OCI-M2 (cell line): ENCODE measurements around the gene ZNF213.
"Not testable (repeated sequence)": the region's sequence is repeated elsewhere in the genome, so short reads cannot be mapped to it uniquely, and the experiment has no call there.

Experiments used
- DNase-seq: peaks from one replicate; lab custom pipeline; 2025; ENCODE audit not compliant: unreplicated experiment; lab: John Stamatoyannopoulos, UW

Gene ZNF213

DNA sequence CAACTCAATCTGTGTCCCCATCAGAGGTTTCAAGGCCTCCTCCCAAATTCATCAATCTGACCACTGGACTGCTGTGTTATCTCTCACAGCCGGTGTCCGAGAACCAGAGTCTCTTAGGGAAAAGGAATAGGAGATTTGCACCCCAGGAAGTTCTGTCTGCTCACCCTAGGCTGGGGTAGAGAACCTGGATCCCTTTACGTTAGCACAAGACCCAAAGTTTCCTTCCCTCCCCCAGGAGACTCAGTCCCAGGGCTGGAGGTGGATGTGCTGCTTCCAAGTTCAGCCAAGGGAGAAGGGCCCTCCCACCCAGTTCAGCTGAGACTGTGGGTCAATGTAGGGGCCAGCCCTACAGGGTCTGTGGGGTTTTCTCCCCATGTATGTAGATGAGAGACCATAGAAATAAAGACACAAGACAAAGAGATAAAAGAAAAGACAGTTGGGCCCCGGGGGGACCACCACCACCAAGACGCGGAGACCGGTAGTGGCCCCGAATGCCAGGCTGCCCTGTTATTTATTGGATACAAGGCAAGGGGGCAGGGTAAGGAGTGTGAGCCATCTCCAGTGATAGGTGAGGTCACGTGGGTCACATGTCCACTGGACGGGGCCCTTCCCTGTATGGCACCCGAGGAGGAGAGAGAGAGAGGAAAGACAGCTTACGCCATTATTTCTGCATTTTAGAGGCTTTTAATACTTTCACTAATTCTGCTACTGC, 30.4 kb downstream of the ZNF213 start:
- DNase-seq, result no peak

DNA sequence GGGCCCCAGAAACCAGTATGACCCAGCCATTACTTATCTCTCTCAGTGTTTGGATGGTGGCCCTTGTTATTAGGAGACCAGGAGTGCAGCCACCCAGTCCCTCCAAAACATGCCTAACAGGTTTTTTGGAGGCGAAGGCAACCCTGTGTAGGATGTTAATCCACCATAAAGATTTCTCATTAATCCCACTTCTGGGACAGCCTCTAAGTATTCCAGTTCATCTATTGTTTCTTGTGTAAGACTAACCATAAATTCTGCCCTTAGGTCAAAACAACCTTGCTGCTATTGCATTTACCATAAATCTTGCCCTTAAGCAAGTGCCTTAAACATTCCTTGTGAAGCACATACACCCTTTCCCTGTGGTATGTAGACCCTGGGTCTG, 31.7 kb downstream of the ZNF213 start:
- no peak for DNase-seq

DNA sequence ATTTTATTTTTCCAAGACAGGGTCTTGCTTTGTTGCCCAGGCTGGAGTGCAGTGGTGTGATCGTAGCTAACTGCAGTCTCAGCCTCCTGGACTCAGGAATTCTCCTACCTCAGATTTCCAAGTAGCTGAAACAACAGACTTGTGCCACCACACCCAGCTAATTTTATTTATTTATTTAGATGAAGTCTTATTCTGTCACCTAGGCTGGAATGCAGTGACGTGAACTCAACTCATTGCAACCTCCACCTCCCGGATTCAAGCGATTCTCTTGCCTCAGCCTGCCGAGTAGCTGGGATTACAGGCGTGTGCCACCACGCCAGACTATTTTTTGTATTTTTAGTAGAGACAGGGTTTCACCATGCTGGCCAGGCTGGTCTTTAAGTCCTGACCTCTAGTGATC, 33.9 kb downstream of the ZNF213 start:
- not testable (repeated sequence) for DNase-seq

DNA sequence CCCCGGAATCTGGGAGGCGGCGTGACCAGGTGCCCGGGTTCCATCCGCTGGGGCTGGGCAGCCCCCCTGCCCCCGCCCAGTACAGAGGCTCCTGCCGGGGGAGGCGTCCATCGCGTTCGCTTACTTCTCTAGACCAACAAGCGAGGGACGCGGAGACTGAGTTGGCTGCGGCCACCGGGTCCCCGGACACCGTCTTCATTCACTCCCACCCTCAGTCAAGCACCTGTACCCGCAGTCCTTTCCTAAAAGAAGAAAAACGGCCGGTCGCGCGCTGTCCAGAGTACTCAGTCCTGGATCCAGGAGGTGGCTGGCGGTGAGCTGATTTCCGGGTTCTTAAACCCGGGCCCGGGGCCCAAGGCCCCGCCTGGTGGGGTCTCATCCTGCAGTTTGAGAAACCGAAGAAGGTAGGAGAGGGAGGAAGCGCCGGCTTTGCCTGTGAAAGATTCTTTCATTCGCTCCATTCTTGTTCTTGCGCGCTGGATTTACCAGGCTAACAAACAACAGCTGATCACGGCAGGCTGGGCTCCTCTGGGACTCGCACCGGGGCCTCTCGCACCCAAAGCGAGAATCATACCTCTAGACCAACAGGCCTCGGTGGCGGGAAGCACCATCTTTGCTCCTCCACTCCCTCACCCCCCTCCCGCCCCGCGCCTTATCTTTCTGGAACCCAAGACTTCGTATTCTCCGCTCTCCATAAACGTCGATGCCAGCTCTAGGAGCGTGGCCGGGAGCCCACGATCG, 35.8 kb downstream of the ZNF213 start:
- no peak for DNase-seq

DNA sequence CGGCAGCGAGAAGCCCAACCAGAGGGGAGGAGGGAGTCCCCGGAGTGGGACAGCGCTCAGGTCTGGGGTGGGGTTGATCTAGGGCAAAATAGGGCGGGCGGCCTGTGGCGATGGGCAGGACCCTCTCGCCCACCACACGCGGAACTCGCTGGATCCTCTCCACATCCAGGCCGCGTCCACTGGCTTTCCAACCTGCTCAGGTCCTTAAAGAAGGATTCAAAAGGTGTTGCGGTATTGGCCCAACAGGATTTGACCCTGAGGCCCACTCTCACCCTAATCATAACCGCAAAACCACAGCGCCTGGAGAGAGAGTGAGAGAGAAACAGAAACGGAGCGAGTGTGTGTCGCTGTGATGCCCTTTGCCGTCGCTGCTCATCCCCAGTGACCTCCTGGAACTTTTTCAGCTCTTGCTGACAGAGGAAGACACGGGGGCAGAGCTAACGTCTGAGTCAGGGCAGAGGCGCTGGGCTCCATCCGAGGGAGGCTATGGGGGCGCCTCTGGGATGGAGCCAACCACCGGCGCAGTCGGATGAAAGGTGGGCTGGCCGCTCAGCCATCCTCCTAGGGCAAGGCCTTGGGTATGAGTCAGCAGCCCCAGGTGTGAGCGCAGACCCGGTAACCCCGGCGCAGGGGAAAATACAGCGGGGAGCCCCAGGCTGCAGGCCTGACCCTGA, 36.5 kb downstream of the ZNF213 start:
- DNase-seq, result no peak

DNA sequence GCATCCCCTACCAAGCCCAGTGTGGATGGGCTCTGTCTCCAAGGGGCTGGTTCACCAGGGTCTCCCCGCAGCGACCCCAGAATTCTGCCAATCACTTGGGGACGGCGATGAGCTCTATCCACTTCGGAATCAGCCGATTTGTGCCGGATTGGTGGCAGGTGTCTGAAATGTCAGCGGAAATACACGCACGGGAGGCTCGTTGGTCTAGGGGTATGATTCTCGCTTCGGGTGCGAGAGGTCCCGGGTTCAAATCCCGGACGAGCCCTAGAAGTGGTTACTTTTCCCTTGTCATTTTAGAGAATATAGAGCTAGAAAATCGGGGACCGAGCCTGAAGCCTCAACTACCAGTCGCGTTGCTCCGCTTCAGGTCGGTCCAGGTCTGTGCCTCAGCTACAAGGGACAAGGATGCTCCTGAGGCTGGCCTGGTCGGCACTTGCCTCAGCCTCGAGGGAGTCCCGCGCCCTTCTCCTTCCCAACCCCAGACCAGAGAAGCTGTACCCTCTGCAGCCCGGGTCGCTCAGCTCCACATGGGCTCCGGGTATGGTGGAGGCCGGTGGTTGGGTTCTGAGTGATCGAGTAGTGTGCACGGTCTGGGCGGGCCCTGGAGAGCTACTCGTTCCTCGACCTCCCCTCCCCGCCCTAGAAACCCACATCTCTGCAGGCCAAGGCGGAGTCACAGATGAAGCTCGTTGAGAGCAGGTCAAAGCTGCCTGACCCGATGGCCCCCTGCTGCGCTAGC, 37.2 kb downstream of the ZNF213 start:
- DNase-seq, result no peak

DNA sequence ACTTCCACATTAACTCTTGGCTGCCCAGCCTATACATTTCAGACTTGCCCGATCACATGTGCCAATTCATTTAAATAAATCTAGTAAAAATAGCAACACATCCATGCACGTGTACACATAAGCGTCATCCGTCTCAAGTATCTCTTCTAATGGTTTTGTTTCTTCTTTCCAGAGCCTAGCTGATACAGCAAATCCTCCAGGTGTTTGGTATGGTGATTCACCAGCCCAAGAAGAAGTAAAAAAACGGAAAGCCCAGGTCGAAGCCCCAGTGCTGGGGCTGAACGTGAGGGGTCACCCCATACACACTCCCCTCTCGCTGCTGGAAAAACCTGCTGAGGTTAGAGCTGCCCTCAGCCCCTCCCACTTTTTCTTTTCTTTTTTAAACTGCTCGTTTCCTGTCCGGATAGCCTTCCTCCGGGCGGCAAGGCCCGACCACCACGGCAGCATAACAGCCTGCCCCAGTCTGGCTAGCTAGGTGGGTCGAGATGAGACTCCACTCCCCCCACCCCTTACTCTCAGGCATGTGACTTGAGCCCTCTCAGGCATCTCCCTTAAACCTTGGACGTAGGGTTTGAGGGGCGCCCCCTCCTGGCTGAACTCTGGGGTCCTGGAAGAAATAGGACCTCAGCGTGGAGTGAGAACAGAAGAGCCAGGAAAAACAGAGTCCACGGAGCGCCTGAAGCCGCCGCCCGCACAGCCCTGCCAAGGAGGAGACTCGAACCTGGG, 39.2 kb downstream of the ZNF213 start:
- DNase-seq, result no peak

DNA sequence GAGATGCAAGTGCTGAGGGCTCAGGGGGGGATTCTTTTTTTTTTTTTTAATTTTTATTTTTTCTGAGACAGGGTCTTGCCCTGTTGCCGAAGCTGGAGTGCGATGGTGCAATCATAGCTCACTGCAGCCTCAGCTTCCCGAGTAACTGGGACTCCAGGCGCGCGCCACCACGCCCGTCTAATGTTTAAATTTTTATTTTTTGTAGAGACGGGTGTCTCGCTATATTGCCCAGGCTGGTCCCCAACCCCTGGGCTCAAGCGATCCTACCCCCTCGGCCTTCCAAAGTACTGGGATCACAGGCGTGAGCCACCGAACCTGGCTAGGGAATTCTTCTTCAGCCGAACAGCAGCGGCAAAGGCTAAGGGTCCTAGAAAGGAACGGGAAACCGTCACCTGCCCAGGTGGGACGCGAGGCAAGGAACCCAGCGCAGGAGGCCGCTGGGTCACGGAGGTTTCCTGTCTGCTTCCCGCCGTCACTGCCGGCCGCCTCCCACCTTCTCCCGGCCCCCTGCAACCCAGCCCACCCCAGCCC, 39.9 kb downstream of the ZNF213 start:
- no peak for DNase-seq

DNA sequence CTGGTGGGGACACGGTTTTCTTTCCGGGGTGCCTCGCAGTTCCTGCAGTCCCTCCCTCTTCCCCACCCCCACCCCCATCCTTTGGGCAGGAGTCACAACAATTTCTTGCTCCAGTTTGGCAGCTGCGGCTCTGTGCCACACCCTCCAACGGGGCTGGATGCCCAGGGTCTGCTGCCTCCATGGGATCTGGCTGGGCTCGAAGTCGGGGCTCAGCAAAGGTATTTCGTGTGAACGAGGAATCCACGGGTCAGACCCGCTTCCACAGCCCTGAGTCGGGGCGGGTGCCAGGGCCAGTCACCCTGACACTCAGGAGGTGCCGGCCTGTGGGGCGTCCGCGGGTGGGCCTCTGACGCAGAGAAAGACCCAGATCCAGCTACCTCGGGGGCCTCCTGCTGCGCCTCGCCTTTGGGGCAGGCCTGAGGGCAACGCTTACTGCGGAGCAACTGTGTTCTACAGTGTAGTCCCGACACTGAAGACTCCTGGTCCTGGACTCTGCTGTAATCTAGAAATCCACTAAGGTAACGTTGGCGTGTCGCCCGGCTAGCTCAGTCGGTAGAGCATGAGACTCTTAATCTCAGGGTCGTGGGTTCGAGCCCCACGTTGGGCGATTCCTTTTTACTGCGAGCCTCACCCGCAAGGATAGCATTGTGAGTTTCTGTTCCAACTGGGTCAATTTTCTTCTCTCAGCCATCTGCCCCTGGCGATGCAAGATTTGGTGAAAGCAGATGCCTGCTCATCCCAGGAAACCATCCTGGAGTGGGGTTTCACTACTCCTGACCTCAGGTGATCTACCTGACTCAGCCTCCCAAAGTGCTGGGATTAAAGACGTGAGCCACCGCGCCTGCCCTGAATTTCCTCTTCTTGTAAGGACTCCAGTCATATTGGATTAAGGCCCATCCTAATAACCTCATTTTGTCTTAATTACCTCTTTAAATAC, 40.6 kb downstream of the ZNF213 start:
- no peak for DNase-seq

DNA sequence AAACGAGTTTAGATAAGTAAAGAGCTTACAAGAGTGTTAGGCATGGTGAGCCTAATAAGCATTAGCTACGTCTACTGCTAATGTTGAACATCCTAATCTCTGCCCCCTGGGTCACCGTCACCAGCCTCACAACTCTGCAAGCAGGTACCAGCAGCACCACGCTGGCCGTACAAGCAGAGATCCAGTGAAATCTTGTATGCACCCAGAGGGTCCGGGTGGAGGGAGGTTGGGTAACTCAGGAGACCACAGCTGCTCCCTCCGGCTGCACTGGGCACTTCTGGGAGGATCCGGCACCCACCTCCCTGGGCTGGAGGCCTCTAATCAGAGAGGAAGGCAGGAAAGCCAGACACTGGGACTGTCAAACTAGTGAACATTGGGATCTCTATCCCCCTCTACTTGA, 44.8 kb downstream of the ZNF213 start:
- no peak for DNase-seq

DNA sequence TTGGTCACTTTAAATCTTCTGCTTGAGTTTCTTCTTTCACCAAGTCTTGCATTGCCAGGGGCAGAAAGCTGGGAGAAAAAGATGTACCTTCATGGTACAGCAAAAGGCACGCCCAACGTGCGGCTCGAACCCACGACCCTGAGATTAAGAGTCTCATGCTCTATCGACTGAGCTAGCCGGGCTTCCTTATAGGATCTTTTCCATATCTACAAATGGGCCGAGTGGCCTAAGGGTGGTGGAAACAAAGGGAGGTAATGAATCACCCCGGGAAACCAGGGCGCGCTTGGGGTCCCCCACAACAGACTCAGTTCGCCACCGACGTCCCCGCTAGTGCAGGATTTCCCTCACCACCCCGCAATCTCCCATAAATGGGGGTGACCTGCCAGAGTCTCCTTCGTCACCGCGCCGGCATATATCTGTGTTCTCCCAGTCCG, 45.6 kb downstream of the ZNF213 start:
- DNase-seq, result no peak

DNA sequence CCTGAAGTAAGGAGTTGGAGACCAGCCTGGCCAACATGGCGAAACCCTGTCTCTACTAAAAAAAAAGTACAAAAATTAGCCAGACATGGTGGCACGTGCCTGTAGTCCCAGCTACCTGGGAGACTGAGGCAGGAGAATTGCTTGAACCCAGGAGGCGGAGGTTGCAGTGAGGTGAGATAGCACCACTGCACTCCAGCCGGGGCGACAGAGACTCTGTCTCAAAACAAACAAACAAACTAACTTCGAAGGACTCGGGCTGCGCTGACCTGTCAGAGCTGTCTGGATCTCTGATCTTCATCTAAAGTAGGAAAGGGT, 47.4 kb downstream of the ZNF213 start:
- not testable (repeated sequence) for DNase-seq

DNA sequence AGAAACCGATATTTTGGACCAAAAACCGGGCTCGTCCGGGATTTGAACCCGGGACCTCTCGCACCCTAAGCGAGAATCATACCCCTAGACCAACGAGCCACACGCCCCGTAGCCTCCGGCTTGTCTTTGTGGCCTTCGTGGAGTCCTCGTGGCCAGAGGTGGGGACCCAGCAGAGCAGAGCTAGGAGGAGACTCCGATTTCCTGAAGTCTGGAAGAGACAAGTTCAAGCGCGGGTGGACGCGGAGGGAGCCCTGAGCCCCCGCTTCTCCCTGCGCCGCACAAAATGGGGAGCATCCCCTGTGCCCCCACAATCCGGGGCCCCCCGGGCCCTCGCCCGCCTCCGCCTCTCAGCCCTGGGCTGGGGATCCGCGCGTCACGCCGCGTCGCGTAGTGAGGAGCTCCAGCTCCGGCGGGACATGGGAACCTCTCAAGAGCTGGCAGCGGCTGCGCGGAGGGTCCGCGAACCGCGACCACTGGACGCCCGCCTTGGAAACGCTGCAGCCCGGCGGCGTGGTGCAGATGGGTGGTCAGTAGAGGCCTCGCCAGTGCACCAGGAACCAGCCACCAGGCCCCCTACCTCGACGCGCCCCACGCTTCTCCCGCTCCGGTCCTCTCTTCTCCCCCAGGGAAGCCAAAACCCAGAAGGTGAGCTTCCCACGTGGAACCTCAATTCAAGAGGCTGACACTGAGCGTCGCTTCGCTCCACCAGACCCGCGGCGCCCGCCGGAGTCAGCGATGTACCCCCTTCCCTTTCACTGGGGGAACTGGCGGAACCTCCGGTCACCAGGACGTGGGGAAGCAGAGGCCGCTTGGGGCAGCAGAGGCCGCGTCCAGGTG, 48.0 kb downstream of the ZNF213 start:
- DNase-seq, result no peak

DNA sequence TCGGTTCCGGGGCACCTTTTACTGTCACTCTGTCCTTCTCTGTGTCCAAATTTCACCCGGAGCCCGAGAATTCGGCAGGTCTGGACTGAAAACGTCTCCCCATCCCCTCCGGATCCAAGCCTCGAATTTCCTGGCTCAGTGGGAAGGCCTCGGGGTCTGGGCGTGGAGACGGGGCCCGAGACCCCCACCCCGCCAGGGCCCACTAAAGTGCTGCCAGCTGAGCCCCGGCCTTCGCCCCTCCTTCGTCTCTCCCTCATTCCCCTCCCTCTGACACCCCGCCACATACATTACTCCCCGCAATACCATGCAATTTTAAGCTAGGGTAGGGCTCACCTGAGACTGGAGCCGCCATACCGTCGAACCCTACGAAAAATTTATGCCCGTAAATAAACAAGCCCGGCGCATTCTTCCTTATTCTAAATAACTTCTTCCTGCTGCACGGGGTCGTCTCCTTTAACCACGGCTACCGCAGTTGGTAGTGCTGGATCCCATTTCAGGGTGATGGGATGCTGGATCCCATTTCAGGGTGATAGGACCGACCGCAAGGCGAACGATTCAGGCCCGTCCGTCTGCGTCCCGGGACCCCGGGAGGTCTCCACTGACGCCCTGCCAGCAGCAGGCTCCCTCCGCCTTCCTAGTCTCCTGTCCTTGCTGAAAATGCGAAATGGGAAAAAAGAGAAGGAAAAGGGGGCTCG, 48.8 kb downstream of the ZNF213 start:
- no peak for DNase-seq

DNA sequence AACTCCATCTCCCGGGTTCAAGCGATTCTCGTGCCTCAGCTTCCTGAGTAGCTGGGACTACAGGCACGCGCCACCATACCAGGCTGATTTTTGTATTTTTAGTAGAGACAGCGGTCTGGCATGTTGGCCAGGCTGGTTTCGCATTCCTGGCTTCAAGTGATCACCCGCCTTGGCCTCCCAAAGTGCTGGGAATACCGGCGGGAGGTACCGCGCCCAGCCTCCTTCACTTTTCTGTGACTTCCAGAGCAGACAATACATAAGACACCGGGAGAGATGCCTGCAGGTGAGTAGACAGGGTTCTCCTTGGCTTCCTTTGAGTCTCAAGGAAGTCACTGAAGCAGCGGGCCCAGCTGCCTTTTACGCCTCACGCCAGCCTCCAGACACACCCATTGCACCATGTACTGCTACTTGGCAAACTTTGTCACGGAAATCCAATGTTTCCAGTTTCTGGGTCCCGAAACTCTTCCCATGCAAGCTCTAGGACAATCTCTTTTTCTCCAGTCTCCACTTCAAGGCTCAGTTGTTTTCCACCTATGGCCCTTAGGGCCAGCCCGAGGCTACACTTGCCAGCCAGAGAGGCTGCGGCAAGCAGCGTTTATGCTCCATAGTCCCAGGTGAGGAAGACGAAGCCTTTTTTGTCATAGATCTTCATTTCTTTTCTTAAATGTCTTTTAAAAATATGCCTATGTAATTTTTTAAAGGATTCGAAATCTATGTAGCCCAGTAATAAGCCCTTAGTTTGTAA, 52.3 kb downstream of the ZNF213 start:
- no peak for DNase-seq

DNA sequence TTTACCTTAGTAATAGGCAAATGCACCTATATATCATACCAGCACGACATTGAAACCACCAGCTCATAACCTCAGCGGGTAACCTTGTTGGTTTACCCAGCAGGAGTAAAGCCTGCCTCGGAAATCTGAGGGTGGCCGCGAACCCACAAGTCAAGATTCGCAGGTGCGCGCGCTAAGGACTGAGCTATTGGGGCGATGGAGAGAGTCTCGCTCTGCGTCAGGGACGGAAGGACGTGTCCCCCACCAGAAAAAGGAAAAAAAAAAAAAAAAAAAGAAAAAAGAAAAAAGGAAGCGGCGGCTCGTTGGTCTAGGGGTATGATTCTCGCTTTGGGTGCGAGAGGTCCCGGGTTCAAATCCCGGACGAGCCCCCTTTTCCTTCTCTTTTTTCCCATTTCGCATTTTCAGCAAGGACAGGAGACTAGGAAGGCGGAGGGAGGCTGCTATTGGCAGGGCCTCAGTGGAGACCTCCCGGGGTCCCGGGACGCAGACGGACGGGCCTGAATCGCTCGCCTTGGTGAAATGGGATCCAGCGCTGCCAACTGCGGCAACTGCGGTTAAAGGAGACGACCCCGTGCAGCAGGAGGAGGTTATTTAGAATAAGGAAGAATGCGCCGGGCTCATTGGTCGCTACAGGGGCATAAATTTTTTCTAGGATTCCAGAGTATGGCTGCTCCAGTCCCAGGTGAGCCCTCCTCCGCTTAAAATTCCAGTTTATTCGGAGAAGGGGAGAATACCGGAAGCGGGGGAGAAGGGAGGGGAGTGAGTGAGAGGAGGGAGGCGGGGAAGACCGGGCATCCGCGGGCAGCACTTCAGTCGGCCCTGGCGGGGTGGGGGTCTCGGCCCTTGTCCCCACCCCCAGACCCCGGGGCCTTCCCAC, 53.2 kb downstream of the ZNF213 start, which contains the start of gene OR1F1:
Gene OR1F1 (plus strand): TSS at position 407 of the 877 bp plus-strand sequence.
- no peak for DNase-seq

DNA sequence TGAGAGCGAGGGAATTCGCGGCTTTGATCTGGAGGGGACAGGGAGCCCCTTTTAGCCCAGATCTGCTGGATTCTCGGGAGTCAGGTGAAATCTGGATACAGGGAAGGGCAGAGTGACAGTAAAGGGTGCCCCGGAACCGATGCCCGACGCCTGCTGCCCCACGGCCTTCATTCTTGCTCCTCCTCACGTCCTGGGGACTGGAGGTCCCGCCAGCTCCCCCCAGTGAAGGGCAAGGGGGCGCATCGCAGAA, 53.8 kb downstream of the ZNF213 start:
- no peak for DNase-seq
